CMK (cell line): Measurements from ENCODE around the gene INPP5A.
"Not testable (repeated sequence)": the region's sequence is repeated elsewhere in the genome, so short reads cannot be mapped to it uniquely, and the experiment has no call there.

Experiments
- DNase-seq: peaks from one replicate; pipeline ENCODE4 v3.0.0-alpha.2; 2010; ENCODE audit warnings: low read depth

INPP5A gene

GRCh38 chr10:132550366-132551092 lies 12.9 kb downstream of the INPP5A start:
- no peak for DNase-seq

- DNase-seq: no peak
Measured at GRCh38 chr10:132551093-132551807, 13.7 kb downstream of the INPP5A start.

GRCh38 chr10:132551808-132552130 lies 14.2 kb downstream of the INPP5A start:
- DNase-seq: no peak

- not testable (repeated sequence) for DNase-seq
Measured at GRCh38 chr10:132552635-132553034, 15.0 kb downstream of the INPP5A start.

- DNase-seq: not testable (repeated sequence)
Measured at GRCh38 chr10:132553568-132553967, 16.0 kb downstream of the INPP5A start.

- no peak for DNase-seq
Measured at GRCh38 chr10:132554053-132554990, 16.7 kb downstream of the INPP5A start.

- DNase-seq: peak; percentile 56
Measured at GRCh38 chr10:132554991-132555647, 17.5 kb downstream of the INPP5A start.

GRCh38 chr10:132555648-132556575 lies 18.3 kb downstream of the INPP5A start:
- no peak for DNase-seq

GRCh38 chr10:132556994-132557441 lies 19.4 kb downstream of the INPP5A start:
- DNase-seq: no peak

- DNase-seq: no peak
Measured at GRCh38 chr10:132557696-132558515, 20.3 kb downstream of the INPP5A start.

GRCh38 chr10:132558516-132559413 lies 21.2 kb downstream of the INPP5A start:
- DNase-seq: no peak

- no peak for DNase-seq
Measured at GRCh38 chr10:132559538-132559937, 22.0 kb downstream of the INPP5A start.

GRCh38 chr10:132560241-132560731 lies 22.7 kb downstream of the INPP5A start:
- DNase-seq: no peak

- no peak for DNase-seq
Measured at GRCh38 chr10:132562177-132562915, 24.8 kb downstream of the INPP5A start.

- DNase-seq: no peak
Measured at GRCh38 chr10:132562916-132563456, 25.4 kb downstream of the INPP5A start.

GRCh38 chr10:132563485-132564248 lies 26.1 kb downstream of the INPP5A start:
- DNase-seq: no peak

GRCh38 chr10:132564249-132564605 lies 26.6 kb downstream of the INPP5A start:
- DNase-seq: no peak
